HG03469 (cell line): ENCODE measurements around the gene SAP130.
"Not testable (repeated sequence)": the region's sequence is repeated elsewhere in the genome, so short reads cannot be mapped to it uniquely, and the experiment has no call there.

Experiments
- ATAC-seq: cut with Tn5 transposase; IDR thresholded peaks from one replicate; pipeline ENCODE4 v1.9.1; 2021; ENCODE audit warnings: mild to moderate bottlenecking, moderate library complexity, moderate number of reproducible peaks; ENCODE audit not compliant: unreplicated experiment

The SAP130 gene

GRCh38 chr2:127953849-127954248, 74.0 kb downstream of the SAP130 start:
- ATAC-seq = no peak

GRCh38 chr2:127953128-127953718, 74.6 kb downstream of the SAP130 start:
- ATAC-seq = no peak

DNA sequence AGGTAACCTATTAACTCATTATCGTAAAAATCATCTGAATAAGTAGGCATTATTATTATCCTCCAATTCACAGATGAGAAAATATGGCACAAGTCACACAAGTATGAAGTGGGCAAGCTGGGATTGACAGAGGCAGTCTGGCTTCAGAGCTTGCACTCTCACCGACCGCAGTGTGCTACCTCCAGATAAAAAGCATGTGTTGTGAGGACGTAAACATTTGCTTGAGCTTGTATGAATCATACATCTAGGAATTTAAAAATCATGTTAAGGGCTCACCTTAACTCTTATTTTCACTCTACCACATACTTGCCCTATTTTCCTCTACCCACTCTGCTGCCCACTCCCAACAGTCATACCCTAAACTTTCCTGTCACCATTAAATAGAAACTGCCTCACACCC, 76.8 kb downstream of the SAP130 start:
- no peak for ATAC-seq

DNA sequence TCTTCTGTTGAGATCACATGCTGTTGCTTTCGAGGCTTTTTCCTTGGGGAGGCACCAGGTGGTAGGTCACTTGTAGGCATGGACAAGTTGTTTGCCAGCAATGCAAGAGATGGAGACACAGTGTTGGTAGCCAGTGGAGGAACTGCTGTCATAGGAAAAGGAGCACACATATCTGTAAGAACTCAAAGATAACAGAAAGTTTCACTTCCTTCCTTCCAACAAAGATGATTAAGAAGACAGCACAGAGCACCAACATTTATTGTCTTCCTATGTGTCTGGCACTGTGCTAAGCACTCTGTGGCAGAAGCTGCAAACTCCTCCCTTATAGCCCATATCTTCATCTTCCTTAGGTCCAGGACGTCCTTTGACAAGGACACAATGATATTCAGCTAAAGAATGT, 77.6 kb downstream of the SAP130 start:
- ATAC-seq = no peak

- ATAC-seq = no peak
These were observed 82.6 kb downstream of the SAP130 start for GRCh38 chr2:127945281-127945680.

GRCh38 chr2:127943186-127943585, 84.7 kb downstream of the SAP130 start:
- ATAC-seq = no peak

GRCh38 chr2:127942002-127942401, 85.9 kb downstream of the SAP130 start:
- no peak for ATAC-seq

- no peak for ATAC-seq
These were observed 86.4 kb downstream of the SAP130 start for GRCh38 chr2:127941461-127941860.

- ATAC-seq = no peak
These were observed 87.2 kb downstream of the SAP130 start for GRCh38 chr2:127940641-127941040.

- ATAC-seq = no peak
These were observed 92.5 kb downstream of the SAP130 start for GRCh38 chr2:127935337-127935736.

DNA sequence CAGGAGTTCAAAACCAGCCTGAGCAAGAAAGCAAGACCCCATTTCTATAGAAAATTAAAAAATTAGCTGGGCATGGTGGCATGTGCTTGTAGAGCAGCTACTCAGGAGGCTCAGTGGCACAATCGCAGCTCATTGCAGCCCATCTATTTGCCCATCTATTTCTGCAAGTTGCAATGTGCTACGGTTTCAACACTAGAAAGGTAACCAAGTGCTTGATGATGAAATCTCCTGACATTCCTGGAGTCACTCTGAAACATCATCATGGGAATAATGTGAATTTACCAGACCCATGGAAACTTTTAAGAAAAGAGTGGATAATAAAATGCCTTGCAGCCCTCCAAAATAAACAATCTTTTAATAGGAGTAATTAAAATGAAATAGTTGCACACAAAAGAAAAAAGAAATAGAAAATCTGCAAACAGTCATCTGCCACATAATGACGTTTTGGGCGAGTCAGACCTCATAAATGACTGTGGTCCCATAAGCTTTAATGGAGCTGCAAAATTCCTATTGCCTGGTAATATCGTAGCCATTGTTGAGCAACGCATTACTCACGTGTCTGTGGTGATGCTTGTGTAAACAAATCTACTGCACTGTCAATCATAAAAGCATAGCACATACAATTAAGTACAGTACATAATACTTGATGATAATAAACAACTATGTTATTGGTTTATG, 95.5 kb downstream of the SAP130 start:
- ATAC-seq = no peak

- no peak for ATAC-seq
These were observed 98.4 kb downstream of the SAP130 start for GRCh38 chr2:127929449-127929848.

DNA sequence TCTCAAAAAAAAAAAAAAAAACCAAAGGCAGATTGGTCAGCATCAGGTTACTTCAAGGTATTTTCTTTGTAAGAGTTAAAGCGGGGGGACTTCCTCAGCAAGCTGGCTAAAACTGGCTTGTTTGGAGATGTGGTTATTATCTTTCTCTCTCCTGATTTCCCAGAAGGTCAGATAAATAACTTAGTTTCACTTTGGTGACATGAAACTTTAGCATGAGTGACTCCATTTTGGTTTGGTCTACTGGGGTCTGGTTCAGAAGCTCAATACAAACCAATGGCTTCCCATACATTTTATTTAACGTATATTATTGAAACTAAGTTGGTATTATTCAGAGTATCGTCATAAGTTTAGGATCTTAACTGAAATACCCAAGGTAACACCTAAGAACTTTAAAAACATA, 100.5 kb downstream of the SAP130 start:
- no peak for ATAC-seq

DNA sequence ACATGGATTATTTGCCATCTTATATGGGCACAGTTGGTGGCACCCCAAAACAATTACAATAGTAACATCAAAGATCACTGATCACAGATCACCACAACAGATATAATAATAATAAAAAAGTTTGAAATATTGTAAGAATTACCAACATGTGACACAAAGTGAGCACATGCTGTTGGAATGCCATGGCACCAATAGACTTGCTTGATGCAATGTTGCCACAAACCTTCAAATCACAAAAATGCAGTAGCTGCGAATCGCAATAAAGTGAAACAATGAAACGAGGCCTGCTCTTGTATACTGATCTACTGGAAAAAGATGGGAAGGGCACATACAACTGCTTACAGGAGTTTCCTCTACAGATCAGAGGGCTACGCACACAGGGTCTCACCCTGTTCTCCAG, 109.9 kb downstream of the SAP130 start:
- ATAC-seq = no peak

DNA sequence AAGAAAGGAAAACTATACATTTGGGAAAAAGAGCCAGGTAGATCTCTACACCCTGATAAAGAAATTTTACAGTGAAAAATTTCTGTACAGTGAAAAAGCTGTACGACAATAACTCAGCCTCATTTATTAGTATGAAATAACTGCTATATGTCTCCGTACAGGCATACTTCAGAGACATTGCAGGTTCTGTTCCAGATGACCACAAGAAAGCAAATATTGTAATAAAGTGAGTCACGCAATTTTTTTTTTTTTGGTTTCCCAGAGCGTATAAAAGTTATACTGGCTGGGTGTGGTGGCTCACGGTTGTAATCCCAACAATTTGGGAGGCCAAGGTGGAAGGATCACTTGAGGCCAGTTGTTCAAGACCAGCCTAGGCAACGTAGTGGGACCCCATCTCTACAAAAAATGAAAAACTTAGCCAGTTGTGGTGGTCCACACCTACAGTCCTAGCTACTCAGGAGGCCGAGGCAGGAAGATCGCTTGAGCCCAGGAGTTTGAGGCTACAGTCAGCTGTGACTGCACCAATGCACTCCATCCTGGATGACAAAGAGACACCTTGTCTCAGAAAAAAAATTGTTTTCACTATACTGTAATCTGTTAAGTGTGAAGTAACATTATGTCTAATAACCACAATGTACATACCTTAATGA, 113.9 kb downstream of the SAP130 start:
- no peak for ATAC-seq

DNA sequence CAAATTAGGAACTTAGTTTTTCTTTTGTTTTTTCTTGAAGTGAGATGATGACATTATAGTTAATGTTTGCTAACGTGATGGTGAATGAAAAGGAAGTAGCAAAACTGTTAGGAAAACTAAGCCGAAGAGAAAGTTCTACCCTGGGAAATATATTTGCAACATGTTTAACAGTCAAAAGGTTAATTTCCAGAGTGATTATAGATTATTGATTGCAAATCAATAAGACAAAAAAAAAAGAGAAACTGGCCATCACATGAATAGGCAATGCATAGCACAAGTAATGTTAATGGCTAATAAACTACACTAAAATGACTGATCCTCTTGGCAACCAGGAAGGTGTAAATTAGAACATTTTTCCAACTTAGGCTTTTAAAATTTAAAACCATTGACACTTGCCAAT, 116.1 kb downstream of the SAP130 start:
- no peak for ATAC-seq

DNA sequence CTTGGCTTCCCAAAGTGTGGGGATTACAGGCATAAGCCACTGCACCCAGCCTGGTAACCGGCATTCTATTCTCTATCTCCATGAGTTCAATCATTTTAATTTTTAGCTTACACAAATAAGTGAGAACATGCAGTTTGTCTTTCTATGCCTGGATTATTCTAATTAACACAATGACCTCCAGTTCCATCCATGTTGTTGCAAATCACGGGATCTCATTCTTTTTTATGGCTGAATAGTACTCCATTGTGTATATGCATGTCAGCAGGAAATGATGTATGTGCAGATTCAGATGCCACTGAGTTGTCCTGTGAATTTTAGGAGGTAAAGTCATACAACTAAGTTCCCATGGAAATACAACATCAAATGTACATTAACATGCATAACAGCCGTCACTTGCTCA, 117.4 kb downstream of the SAP130 start:
- no peak for ATAC-seq

- ATAC-seq = no peak
These were observed 118.8 kb downstream of the SAP130 start for GRCh38 chr2:127909019-127909418.

DNA sequence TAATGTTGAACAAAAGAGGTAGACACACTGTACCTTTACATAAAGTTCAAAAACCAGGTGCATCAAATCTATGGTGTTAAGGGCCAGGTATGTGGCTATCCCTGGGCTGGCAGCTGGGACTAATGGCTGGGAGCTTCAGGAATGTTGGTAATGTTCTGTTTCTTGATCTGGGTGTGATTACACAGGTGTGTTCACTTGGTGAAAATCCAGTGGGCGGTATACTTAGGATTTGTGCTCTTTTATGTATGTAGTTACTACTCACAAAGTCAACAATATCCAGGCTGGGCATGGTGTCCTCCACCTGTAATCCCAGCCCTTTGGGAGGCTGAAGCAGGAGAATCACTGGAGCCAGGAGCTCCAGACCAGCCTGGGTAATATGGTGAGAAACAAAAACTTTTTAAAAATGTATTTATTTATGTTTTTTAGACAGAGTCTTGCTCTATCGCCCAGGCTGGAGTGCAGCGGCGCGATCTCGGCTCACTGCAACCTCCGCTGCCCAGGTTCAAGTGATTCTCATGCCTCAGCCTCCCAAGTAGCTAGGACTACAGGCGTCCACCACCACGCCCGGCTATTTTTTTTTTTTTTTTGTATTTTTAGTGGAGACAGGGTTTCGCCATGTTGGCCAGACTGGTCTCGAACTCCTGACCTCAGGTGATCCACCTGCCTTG, 120.0 kb downstream of the SAP130 start:
- not testable (repeated sequence) for ATAC-seq

DNA sequence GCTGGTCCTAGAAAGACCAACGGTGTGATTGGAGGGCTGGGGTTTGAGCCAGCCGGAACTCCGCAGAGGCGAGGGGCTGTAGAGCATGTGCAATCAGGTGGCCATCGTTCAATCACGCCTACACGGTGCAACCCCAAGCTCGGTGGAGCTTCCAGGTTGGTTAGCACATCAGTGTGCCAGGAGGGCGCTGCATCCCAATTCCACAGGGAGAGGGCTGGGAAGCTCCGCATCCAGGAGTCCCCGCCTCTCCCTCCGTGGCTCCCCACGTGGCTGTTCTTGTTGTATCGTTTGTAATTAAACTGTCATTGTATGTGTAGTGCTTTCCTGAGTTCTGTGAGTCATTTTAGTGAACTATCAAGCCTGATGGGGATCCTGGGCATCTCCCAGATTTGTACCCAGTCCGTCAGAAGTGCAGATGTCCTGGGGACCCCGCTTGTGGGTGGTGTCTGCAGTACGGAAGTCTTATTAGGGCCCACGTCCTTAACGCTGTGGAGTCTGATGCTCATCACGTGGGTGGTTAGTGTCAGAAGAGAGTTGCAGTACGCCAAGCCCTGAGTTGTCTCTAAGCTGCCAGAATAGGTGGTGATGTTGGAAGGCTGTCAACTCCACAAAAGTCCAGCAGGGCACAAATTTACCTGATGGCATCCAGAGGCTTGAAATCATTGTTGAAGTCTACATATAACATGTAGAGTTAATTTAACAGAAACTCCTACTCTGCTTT, 121.5 kb downstream of the SAP130 start:
- no peak for ATAC-seq
